Suprapubic skin (tissue), 4 donors: Measurements from ENCODE around the gene OSMR. TPM values are rescaled to one million over a fixed set of nuclear protein-coding genes. Genes with fewer than 3 reads are reported as not detected.

Source experiments
- DNase-seq, 2 donors: peaks; one replicate each; pipeline ENCODE4 v3.0.0-alpha.2; 2019; ENCODE audit warnings: low spot score in 2 of 2
- H3K27ac ChIP-seq: fragments of 200-600 bp; sonication (generic); one replicate; pipeline ENCODE4 v1.5.1; 2019
- H3K27me3 ChIP-seq: fragments of 200-600 bp; sonication (generic); one replicate; pipeline ENCODE4 v1.5.1; 2019
- H3K36me3 ChIP-seq: fragments of 200-600 bp; sonication (generic); one replicate; pipeline ENCODE4 v1.5.1; 2019
- H3K4me1 ChIP-seq: fragments of 200-600 bp; sonication (generic); one replicate; pipeline ENCODE4 v1.5.1; 2019
- H3K4me3 ChIP-seq: fragments of 200-600 bp; sonication (generic); one replicate; pipeline ENCODE4 v1.5.1; 2019; ENCODE audit warnings: mild to moderate bottlenecking
- H3K9me3 ChIP-seq: fragments of 200-600 bp; sonication (generic); one replicate; pipeline ENCODE4 v1.5.1; 2019
- EP300 ChIP-seq: sonication (generic); formaldehyde crosslinking; IDR thresholded peaks from one replicate; pipeline ENCODE4 v1.6.1; 2017; ENCODE audit warnings: antibody characterized with exemption
- POLR2A ChIP-seq, 2 donors: fragments of 450-650 bp; IDR thresholded peaks; one replicate each; pipeline ENCODE4 v1.6.1; 2017; ENCODE audit warnings: antibody characterized with exemption in 2 of 2, mild to moderate bottlenecking in 2 of 2, moderate library complexity in 2 of 2
- POLR2AphosphoS5 ChIP-seq, 3 donors: sonication (generic); formaldehyde crosslinking; IDR thresholded peaks; one replicate each; pipeline ENCODE4 v1.6.1; 2017; ENCODE audit warnings: antibody characterized with exemption in 3 of 3
- WGBS: methylation state at CpG from one replicate; pipeline ENCODE4 v1.1.5; 2018; 5-methylcytosine and 5-hydroxymethylcytosine counted together
- total RNA-seq, 4 donors: library from RNA; depleted of rRNA; stranded (reverse); fragments of >200 nt; gene quantifications; one replicate each; pipeline ENCODE4 v1.1.0, GENCODE V29; 2016
- TF ChIP-seq, protein P1 (sequence below), 2 donors: fragments of 200-600 bp in 1 of 2; fragments of 450-650 bp in 1 of 2; sonication (generic) in 1 of 2; IDR thresholded peaks; one replicate each; pipeline ENCODE4 v1.5.1; 2016 to 2019; ENCODE audit warnings: antibody characterized with exemption in 2 of 2, mild to moderate bottlenecking in 1 of 2, moderate library complexity in 1 of 2

Gene OSMR
- total RNA-seq, 4 donors from 2014 or later, result 20.0 to 44.3 (median 22.0) TPM

DNA sequence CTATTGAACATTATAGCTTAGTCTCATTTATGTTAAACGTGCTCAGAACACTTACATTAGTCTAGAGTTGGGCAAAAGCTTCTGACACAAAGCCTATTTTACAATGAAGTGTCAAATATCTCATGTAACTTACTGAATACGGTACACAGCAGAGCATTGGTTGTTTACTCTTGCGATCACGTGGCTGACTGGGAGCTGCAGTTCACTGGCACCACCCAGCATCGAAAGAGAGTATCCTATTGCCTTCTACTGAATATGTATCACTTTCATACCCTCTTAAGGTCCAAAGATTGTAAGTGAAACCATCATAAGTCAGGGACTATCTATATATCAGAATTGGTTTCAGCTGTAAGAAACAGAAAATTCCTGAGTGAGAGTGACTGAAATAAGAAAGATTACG lies 42.6 kb upstream of the OSMR start:
- no peak for DNase-seq
- TF ChIP-seq EP300, result no peak
- TF ChIP-seq, protein P1, sequence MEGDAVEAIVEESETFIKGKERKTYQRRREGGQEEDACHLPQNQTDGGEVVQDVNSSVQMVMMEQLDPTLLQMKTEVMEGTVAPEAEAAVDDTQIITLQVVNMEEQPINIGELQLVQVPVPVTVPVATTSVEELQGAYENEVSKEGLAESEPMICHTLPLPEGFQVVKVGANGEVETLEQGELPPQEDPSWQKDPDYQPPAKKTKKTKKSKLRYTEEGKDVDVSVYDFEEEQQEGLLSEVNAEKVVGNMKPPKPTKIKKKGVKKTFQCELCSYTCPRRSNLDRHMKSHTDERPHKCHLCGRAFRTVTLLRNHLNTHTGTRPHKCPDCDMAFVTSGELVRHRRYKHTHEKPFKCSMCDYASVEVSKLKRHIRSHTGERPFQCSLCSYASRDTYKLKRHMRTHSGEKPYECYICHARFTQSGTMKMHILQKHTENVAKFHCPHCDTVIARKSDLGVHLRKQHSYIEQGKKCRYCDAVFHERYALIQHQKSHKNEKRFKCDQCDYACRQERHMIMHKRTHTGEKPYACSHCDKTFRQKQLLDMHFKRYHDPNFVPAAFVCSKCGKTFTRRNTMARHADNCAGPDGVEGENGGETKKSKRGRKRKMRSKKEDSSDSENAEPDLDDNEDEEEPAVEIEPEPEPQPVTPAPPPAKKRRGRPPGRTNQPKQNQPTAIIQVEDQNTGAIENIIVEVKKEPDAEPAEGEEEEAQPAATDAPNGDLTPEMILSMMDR (IDR thresholded peaks at IDR 0.05), result no peak
- TF ChIP-seq POLR2AphosphoS5 (IDR thresholded peaks at IDR 0.05), result no peak
- TF ChIP-seq POLR2A (IDR thresholded peaks at IDR 0.05), result no peak

DNA sequence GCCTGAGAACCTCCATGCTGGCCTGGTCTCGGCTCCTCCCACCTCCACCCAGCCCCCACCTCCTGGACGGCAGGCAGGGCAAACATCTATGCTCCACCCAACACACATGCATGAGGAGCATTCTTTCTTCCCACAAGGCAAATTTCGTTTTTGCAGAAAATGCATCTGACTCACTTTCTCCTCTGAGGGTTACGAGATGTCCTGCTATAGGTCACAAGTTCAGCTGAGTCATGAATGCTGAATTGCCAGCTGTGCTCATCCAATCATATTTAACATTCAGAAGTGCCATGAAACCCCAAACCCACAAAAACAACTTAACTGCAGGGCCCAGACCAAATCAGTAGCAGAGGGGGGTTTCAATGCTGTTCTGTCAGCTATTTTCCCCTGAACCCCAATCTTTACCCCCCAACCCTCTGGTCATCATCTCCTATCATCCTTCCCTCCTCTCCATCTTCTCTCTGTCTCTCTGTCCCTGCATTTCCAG lies 39.0 kb upstream of the OSMR start:
- H3K27ac ChIP-seq, result peak overlapping the region; percentile 58
- H3K9me3 ChIP-seq, result no peaks in the 10 kb centered on the region
- WGBS, result 33% methylated on average over 4 of the region's 4 CpGs
- no peaks in the 10 kb centered on the region for H3K27me3 ChIP-seq
- no peak for DNase-seq
- H3K4me1 ChIP-seq, result peaks cover 32% of the 10 kb centered on the region
- H3K4me3 ChIP-seq, result no peak overlapping the region
- TF ChIP-seq, protein P1 (IDR thresholded peaks at IDR 0.05), result no peak
- TF ChIP-seq EP300 (no peak), POLR2AphosphoS5 (IDR thresholded peaks at IDR 0.05) (no peak), POLR2A (IDR thresholded peaks at IDR 0.05) (no peak)
- no peaks in the 10 kb centered on the region for H3K36me3 ChIP-seq

More for the DNA sequence above, 42.6 kb upstream of the OSMR start:
- no peaks in the 10 kb centered on the region for H3K27me3 ChIP-seq
- H3K4me1 ChIP-seq, result peaks cover 24% of the 10 kb centered on the region
- H3K27ac ChIP-seq, result no peak overlapping the region
- WGBS, result 94% methylated on average over 6 of the region's 6 CpGs
- no peak overlapping the region for H3K4me3 ChIP-seq
- H3K9me3 ChIP-seq, result no peaks in the 10 kb centered on the region
- H3K36me3 ChIP-seq, result no peaks in the 10 kb centered on the region

GRCh38 chr5:38807570-38808483 lies 38.0 kb upstream of the OSMR start:
- Histone ChIP-seq H3K9me3 (no peaks in the 10 kb centered on the region), H3K27me3 (no peaks in the 10 kb centered on the region), H3K4me3 (no peak overlapping the region), H3K27ac (peak overlapping the region; percentile 58), H3K36me3 (no peaks in the 10 kb centered on the region), H3K4me1 (peaks cover 32% of the 10 kb centered on the region)
- WGBS, result 28% methylated on average over 8 of the region's 8 CpGs
- TF ChIP-seq POLR2AphosphoS5 (IDR thresholded peaks at IDR 0.05) (peak in 2 of 3 donors; percentile 51 to 55), POLR2A (IDR thresholded peaks at IDR 0.05) (no peak)
- no peak for DNase-seq

DNA sequence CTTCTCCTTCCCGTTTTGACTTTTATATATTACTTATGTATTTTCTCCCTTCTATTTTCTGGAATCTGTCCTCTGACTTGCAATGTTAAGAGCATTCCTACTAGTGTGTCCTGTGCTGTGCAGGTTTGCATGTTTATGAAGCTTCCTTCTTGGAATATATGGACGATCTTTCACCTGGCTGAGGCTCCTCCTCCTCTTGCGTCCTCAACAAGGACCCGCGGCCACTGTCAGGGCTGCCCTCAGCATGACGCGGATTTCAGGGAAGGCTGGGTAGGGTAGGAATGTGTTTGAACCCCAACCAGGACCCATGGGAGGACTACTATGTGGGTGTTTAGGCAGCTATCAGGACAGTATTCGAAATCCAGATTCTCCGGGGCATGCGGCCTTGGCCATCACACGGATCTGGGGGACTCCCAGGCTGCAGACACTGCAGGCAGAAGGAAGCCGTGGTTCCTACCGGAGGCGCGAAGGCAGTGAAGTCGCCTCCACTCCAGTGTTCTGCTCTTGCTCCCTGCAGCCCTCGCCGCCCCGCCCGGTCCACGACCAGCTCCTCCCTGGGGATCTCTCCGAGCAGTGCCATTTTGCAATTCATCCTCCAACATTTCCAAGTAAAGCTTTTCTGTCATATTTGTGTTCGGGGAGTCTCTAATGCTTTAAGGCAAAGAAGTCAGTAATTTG lies 37.0 kb upstream of the OSMR start:
- Histone ChIP-seq H3K4me3 (no peak overlapping the region), H3K9me3 (no peaks in the 10 kb centered on the region), H3K27ac (no peak overlapping the region), H3K4me1 (peaks cover 32% of the 10 kb centered on the region), H3K36me3 (no peaks in the 10 kb centered on the region), H3K27me3 (no peaks in the 10 kb centered on the region)
- DNase-seq, result no peak
- 80% methylated on average over 17 of the region's 23 CpGs for WGBS
- TF ChIP-seq POLR2AphosphoS5 (IDR thresholded peaks at IDR 0.05) (no peak), EP300 (no peak), POLR2A (IDR thresholded peaks at IDR 0.05) (no peak)
- TF ChIP-seq, protein P1 (IDR thresholded peaks at IDR 0.05), result no peak

GRCh38 chr5:38809388-38810359 lies 36.1 kb upstream of the OSMR start:
- no peaks in the 10 kb centered on the region for H3K9me3 ChIP-seq
- 24% methylated on average over 13 of the region's 14 CpGs for WGBS
- no peaks in the 10 kb centered on the region for H3K27me3 ChIP-seq

More at GRCh38 chr5:38809388-38810359, 36.1 kb upstream of the OSMR start:
- peak; percentile 88 to 89 for DNase-seq
- TF ChIP-seq EP300 (no peak), POLR2A (IDR thresholded peaks at IDR 0.05) (no peak), POLR2AphosphoS5 (IDR thresholded peaks at IDR 0.05) (peak in 1 of 3 donors; percentile 24)
- TF ChIP-seq, protein P1 (IDR thresholded peaks at IDR 0.05), result peak; percentile 78 to 86
- no peak overlapping the region for H3K27ac ChIP-seq
- no peaks in the 10 kb centered on the region for H3K36me3 ChIP-seq
- H3K4me1 ChIP-seq, result peaks cover 35% of the 10 kb centered on the region
- H3K4me3 ChIP-seq, result no peak overlapping the region
